Measurements from ENCODE around the gene WSCD2. TPM values are rescaled to one million over a fixed set of nuclear protein-coding genes. Genes with fewer than 3 reads are reported as not detected.

The WSCD2 gene
- polyA plus RNA-seq, 1 of the 3 experiments (the other 2 are of a cell fraction) = 0.03 TPM

GRCh38 chr12:108260039-108260438 is 131.0 kb downstream of the WSCD2 start:
- Histone ChIP-seq H3K4me2 (no peak overlapping the region), H3K9me3 (peaks cover 12% of the 10 kb centered on the region; the same call in 1 of the 2 replicates), H3K27me3 (ENCODE audit: insufficient read depth) (no peaks in the 10 kb centered on the region), H4K20me1 (ENCODE audit: insufficient read depth) (no peaks in the 10 kb centered on the region), H2AFZ (ENCODE audit: low read depth) (no peak overlapping the region), H3K4me3 (ENCODE audit: low read depth in 2 of 2, low read length in 1 of 2) (no peak overlapping the region; a peak in 1 of 4 replicates), H3K9ac (no peak overlapping the region), H3K9me2 (no peaks in the 10 kb centered on the region), H3K36me3 (replicated peaks in 1 of 2; ENCODE audit: control insufficient read depth in 1 of 2, insufficient read depth in 2 of 2, low read length in 1 of 2) (no peaks in the 10 kb centered on the region), H3K27ac (ENCODE audit: low read depth in 2 of 2, low read length in 1 of 2) (no peak overlapping the region), H3K79me2 (ENCODE audit: insufficient read depth) (no peaks in the 10 kb centered on the region), H3K4me1 (ENCODE audit: control insufficient read depth in 1 of 2, insufficient read depth in 2 of 2, low read depth in 1 of 2, low read length in 1 of 2) (peaks cover 0 to 2% of the 10 kb centered on the region in 2 experiments; a peak in 1 of 4 replicates), H3F3A (replicated peaks; ENCODE audit: insufficient read depth) (no peaks in the 10 kb centered on the region)
- DNase-seq = no peak
- WGBS (ENCODE audit: low lambda C conversion rate) = 16% methylated on average over 3 of the region's 3 CpGs
- POLR2A ChIA-PET = no interaction called here
- CTCF ChIA-PET = no interaction called here
- TF ChIP-seq, protein P1, sequence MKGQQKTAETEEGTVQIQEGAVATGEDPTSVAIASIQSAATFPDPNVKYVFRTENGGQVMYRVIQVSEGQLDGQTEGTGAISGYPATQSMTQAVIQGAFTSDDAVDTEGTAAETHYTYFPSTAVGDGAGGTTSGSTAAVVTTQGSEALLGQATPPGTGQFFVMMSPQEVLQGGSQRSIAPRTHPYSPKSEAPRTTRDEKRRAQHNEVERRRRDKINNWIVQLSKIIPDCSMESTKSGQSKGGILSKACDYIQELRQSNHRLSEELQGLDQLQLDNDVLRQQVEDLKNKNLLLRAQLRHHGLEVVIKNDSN (IDR thresholded peaks at IDR 0.05; ENCODE audit: borderline replicate concordance, low read depth) = no peak
- TF ChIP-seq YY1 (IDR thresholded peaks at IDR 0.05; ENCODE audit: low read depth) = no peak
- no peak for TF ChIP-seq EP300 (IDR thresholded peaks at IDR 0.05; ENCODE audit: borderline replicate concordance in 1 of 2, low read depth in 1 of 2, low read length in 1 of 2)
- TF ChIP-seq GABPA (IDR thresholded peaks at IDR 0.05; ENCODE audit: low read depth) = no peak
- TF ChIP-seq JUND (IDR thresholded peaks at IDR 0.05) = no peak
- no peak for TF ChIP-seq RFX5 (IDR thresholded peaks at IDR 0.05; ENCODE audit: low read length)
- no peak for TF ChIP-seq MAX (IDR thresholded peaks at IDR 0.05; ENCODE audit: low read depth)
- no peak for TF ChIP-seq MXI1 (IDR thresholded peaks at IDR 0.05; ENCODE audit: low read depth, low read length)
- no peak for TF ChIP-seq CHD2 (IDR thresholded peaks at IDR 0.05; ENCODE audit: low read length, partially characterized antibody)
- TF ChIP-seq, protein P2, sequence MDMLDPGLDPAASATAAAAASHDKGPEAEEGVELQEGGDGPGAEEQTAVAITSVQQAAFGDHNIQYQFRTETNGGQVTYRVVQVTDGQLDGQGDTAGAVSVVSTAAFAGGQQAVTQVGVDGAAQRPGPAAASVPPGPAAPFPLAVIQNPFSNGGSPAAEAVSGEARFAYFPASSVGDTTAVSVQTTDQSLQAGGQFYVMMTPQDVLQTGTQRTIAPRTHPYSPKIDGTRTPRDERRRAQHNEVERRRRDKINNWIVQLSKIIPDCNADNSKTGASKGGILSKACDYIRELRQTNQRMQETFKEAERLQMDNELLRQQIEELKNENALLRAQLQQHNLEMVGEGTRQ (IDR thresholded peaks at IDR 0.05; ENCODE audit: borderline replicate concordance, low read depth, low read length) = no peak
- no peak for TF ChIP-seq TCF12 (IDR thresholded peaks at IDR 0.05)

DNA sequence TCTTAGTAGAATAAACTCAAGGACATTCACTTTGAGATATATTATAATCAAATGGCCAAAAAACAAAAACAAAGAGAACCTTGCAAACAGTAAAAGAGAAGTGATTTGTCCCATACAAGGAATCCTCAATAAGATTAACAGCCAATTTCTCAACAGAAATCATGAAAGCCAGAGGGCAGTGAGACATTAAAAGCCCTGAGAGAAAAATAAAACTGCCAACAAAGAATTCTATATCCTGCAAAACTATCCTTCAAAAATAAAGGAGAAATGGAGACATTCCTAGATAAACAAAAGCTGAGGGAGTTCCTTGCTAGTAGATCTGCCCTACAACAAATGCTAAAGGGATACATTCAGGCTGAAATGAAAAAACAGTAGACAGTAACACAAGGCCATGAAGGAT is 131.9 kb downstream of the WSCD2 start:
- H3K4me3 ChIP-seq (ENCODE audit: low read depth in 2 of 2, low read length in 1 of 2) = no peak overlapping the region
- H3K4me1 ChIP-seq (ENCODE audit: control insufficient read depth in 1 of 2, insufficient read depth in 2 of 2, low read depth in 1 of 2, low read length in 1 of 2) = no peaks in the 10 kb centered on the region; a peak in 2 of 4 replicates
- 0 out of 2 replicates have a peak, but pooled peaks cover 3% of the 10 kb centered on the region for H3K9me2 ChIP-seq
- H3K4me2 ChIP-seq = no peak overlapping the region
- no peaks in the 10 kb centered on the region for H3F3A ChIP-seq (replicated peaks; ENCODE audit: insufficient read depth)
- H3K27me3 ChIP-seq (ENCODE audit: insufficient read depth) = no peaks in the 10 kb centered on the region
- H3K36me3 ChIP-seq (replicated peaks in 1 of 2; ENCODE audit: control insufficient read depth in 1 of 2, insufficient read depth in 2 of 2, low read length in 1 of 2) = no peaks in the 10 kb centered on the region
- H3K27ac ChIP-seq (ENCODE audit: low read depth in 2 of 2, low read length in 1 of 2) = no peak overlapping the region
- ChIA-PET POLR2A (no interaction called here), CTCF (interaction anchor here (1.7 kb wide), 1 partner anchor 27 kb away, joined by 4 read pairs; no protein-coding TSS in a partner anchor)
- DNase-seq = no peak
- H3K79me2 ChIP-seq (ENCODE audit: insufficient read depth) = no peaks in the 10 kb centered on the region
- H3K9ac ChIP-seq = no peak overlapping the region
- H3K9me3 ChIP-seq = peaks cover 12% of the 10 kb centered on the region; the same call in 1 of the 2 replicates
- H4K20me1 ChIP-seq (ENCODE audit: insufficient read depth) = no peaks in the 10 kb centered on the region
- TF ChIP-seq, protein P2 (IDR thresholded peaks at IDR 0.05; ENCODE audit: borderline replicate concordance, low read depth, low read length) = no peak
- TF ChIP-seq FOXM1 (IDR thresholded peaks at IDR 0.05; ENCODE audit: low read depth) = no peak
- TF ChIP-seq, protein P3, sequence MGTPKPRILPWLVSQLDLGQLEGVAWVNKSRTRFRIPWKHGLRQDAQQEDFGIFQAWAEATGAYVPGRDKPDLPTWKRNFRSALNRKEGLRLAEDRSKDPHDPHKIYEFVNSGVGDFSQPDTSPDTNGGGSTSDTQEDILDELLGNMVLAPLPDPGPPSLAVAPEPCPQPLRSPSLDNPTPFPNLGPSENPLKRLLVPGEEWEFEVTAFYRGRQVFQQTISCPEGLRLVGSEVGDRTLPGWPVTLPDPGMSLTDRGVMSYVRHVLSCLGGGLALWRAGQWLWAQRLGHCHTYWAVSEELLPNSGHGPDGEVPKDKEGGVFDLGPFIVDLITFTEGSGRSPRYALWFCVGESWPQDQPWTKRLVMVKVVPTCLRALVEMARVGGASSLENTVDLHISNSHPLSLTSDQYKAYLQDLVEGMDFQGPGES (IDR thresholded peaks at IDR 0.05; ENCODE audit: low read depth, low read length) = no peak
- no peak for TF ChIP-seq FOXJ3 (CRISPR knock-in tag; IDR thresholded peaks at IDR 0.05)
- no peak for TF ChIP-seq POLR2AphosphoS5 (IDR thresholded peaks at IDR 0.05; ENCODE audit: low read depth, low read length)
- no peak for TF ChIP-seq CHD2 (IDR thresholded peaks at IDR 0.05; ENCODE audit: low read length, partially characterized antibody)
- TF ChIP-seq MEF2A (IDR thresholded peaks at IDR 0.05; ENCODE audit: borderline replicate concordance, low read depth) = no peak
- TF ChIP-seq CTCF (IDR thresholded peaks at IDR 0.05) = no peak
- no peak for TF ChIP-seq NRF1 (IDR thresholded peaks at IDR 0.05; ENCODE audit: low read depth, low read length)
- TF ChIP-seq MAX (IDR thresholded peaks at IDR 0.05; ENCODE audit: low read depth) = no peak
- no peak for TF ChIP-seq MXI1 (IDR thresholded peaks at IDR 0.05; ENCODE audit: low read depth, low read length)
- TF ChIP-seq SIN3A (IDR thresholded peaks at IDR 0.05; ENCODE audit: borderline replicate concordance, low read depth, low read length) = no peak
- no peak for TF ChIP-seq FOSL2 (IDR thresholded peaks at IDR 0.05; ENCODE audit: borderline replicate concordance, low read depth)
- no peak for TF ChIP-seq TEAD4 (IDR thresholded peaks at IDR 0.05; ENCODE audit: borderline replicate concordance, insufficient read depth)
- no peak for TF ChIP-seq RAD21 (IDR thresholded peaks at IDR 0.05; ENCODE audit: low read length)
- TF ChIP-seq EZH2phosphoT487 (IDR thresholded peaks at IDR 0.05; ENCODE audit: borderline replicate concordance, low read depth) = no peak
- H2AFZ ChIP-seq (ENCODE audit: low read depth) = no peak overlapping the region

All from SK-N-SH (cell line).